PC-9 (cell line): ENCODE data around the gene BANP. TPM values are rescaled to one million over a fixed set of nuclear protein-coding genes. Genes with fewer than 3 reads are reported as not detected.
"Not testable (repeated sequence)": the region's sequence is repeated elsewhere in the genome, so short reads cannot be mapped to it uniquely, and the experiment has no call there.

Source experiments
- BruUV-seq: library from RNA; stranded (reverse); fragments of 400-500 nt; replicated peaks from 2 replicates; lab custom pipeline; 2021; lab: Mats Ljungman, UMichigan
- CTCF ChIA-PET: fragments of 300-600 bp; sonication (Branson Sonifier 250); formaldehyde crosslinking; loops from one replicate; lab custom pipeline; 2022; ENCODE audit warnings: antibody characterized with exemption; lab: Charles Lee
- POLR2A ChIA-PET: fragments of 300-600 bp; sonication (Branson Sonifier 250); formaldehyde crosslinking; loops from one replicate; lab custom pipeline; 2022; ENCODE audit warnings: antibody characterized with exemption; ENCODE audit not compliant: unreplicated experiment; lab: Charles Lee
- DNase-seq, 2 experiments: peaks; one replicate each; pipeline versions ENCODE4 v3.0.0 to v3.0.0-alpha.2; 2015 to 2022; ENCODE audit warnings: mixed read lengths in 1 of 2
- H2AFZ ChIP-seq: fragments of 200-600 bp; sonication (generic); 2 replicates; pipeline ENCODE4 v1.8.1; 2017; ENCODE audit warnings: antibody characterized with exemption
- H3F3A ChIP-seq: fragments of 200-600 bp; sonication (generic); 2 replicates; pipeline ENCODE4 v1.8.1; 2017; ENCODE audit warnings: antibody characterized with exemption, mild to moderate bottlenecking, low read depth; ENCODE audit not compliant: insufficient read depth
- H3K27ac ChIP-seq: fragments of 200-600 bp; sonication (generic); 2 replicates; pipeline ENCODE4 v1.6.1; 2016; ENCODE audit warnings: mixed run types
- H3K27me3 ChIP-seq: fragments of 200-600 bp; sonication (generic); 2 replicates; pipeline ENCODE4 v1.6.1; 2016; ENCODE audit warnings: low read depth, mixed run types; ENCODE audit not compliant: insufficient read depth
- H3K36me3 ChIP-seq: fragments of 200-600 bp; sonication (generic); 2 replicates; pipeline ENCODE4 v1.6.1; 2016; ENCODE audit warnings: low read depth, mixed run types
- H3K4me1 ChIP-seq: fragments of 200-600 bp; sonication (generic); replicated peaks from 2 replicates; pipeline ENCODE4 v1.6.1; 2016; ENCODE audit warnings: mixed run types; ENCODE audit not compliant: insufficient read depth
- H3K4me2 ChIP-seq: fragments of 200-600 bp; sonication (generic); 2 replicates; pipeline ENCODE4 v1.6.1; 2017; ENCODE audit warnings: mixed run types
- H3K4me3 ChIP-seq: fragments of 200-600 bp; sonication (generic); 2 replicates; pipeline ENCODE4 v1.6.1; 2016; ENCODE audit warnings: mixed run types
- H3K79me2 ChIP-seq: fragments of 200-600 bp; sonication (generic); 2 replicates; pipeline ENCODE4 v1.6.1; 2017; ENCODE audit warnings: low read depth, mixed run types
- H3K9me2 ChIP-seq: fragments of 200-600 bp; sonication (generic); 2 replicates; pipeline ENCODE4 v1.8.1; 2017; ENCODE audit warnings: mild to moderate bottlenecking; ENCODE audit not compliant: insufficient read depth
- H3K9me3 ChIP-seq: fragments of 200-600 bp; sonication (generic); 2 replicates; pipeline ENCODE4 v1.8.1; 2016; ENCODE audit warnings: low read depth; ENCODE audit not compliant: insufficient read depth
- H4K20me1 ChIP-seq: fragments of 200-600 bp; sonication (generic); 2 replicates; pipeline ENCODE4 v1.8.1; 2017; ENCODE audit not compliant: insufficient read depth
- CTCF ChIP-seq: fragments of 200-600 bp; sonication (generic); conservative IDR thresholded peaks from 2 replicates; pipeline ENCODE4 v1.6.1; 2017; ENCODE audit warnings: mixed run types, antibody characterized with exemption, mild to moderate bottlenecking, moderate library complexity
- EZH2 ChIP-seq: fragments of 200-600 bp; sonication (generic); IDR thresholded peaks from 2 replicates; pipeline ENCODE4 v1.8.0; 2017; ENCODE audit warnings: antibody characterized with exemption, low read depth
- intact Hi-C: fragments of 100-400 bp; cut with micrococcal nuclease; formaldehyde crosslinking; loops from one replicate; pipeline ENCODE4 v1.10.0; 2022; ENCODE audit not compliant: unreplicated experiment
- total RNA-seq: library from RNA; stranded (reverse); gene quantifications from 2 replicates; pipeline ENCODE4 v1.2.3, GENCODE V29; 2021

Gene BANP
- total RNA-seq, 1 experiment from 2014 or later, result 73.2 TPM

GRCh38 chr16:88074041-88074440 lies 122.8 kb downstream of the BANP start:
- no TSS peak for BruUV-seq
- TF ChIP-seq CTCF, result no peak
- no peak for TF ChIP-seq EZH2
- H3K9me3 ChIP-seq, result no peaks in the 10 kb centered on the region
- H3K36me3 ChIP-seq, result no peaks in the 10 kb centered on the region
- CTCF ChIA-PET, result no interaction called here
- H3F3A ChIP-seq, result no peaks in the 10 kb centered on the region
- POLR2A ChIA-PET, result no interaction called here
- H3K4me1 ChIP-seq, result no peaks in the 10 kb centered on the region
- H3K27ac ChIP-seq, result no peak overlapping the region
- no peaks in the 10 kb centered on the region for H3K27me3 ChIP-seq
- no peaks in the 10 kb centered on the region for H4K20me1 ChIP-seq
- no peaks in the 10 kb centered on the region for H3K79me2 ChIP-seq
- intact Hi-C loops, result no loop called here
- H2AFZ ChIP-seq, result no peak overlapping the region
- no peak for DNase-seq
- H3K4me3 ChIP-seq, result no peak overlapping the region
- H3K9me2 ChIP-seq, result no peaks in the 10 kb centered on the region
- no peak overlapping the region for H3K4me2 ChIP-seq

- H3K36me3 ChIP-seq, result no peaks in the 10 kb centered on the region
- no TSS peak for BruUV-seq
Measured at GRCh38 chr16:88076211-88076931, 125.1 kb downstream of the BANP start.

GRCh38 chr16:88076932-88077320 lies 125.7 kb downstream of the BANP start:
- H3K79me2 ChIP-seq, H2AFZ ChIP-seq, POLR2A ChIA-PET, H3F3A ChIP-seq, H3K27me3 ChIP-seq, H4K20me1 ChIP-seq, H3K36me3 ChIP-seq, H3K27ac ChIP-seq, H3K9me2 ChIP-seq, H3K9me3 ChIP-seq, CTCF ChIA-PET, H3K4me3 ChIP-seq, H3K4me2 ChIP-seq, BruUV-seq, H3K4me1 ChIP-seq, DNase-seq, intact Hi-C loops: not testable (repeated sequence)

More at GRCh38 chr16:88076211-88076931, 125.1 kb downstream of the BANP start:
- H3K27me3 ChIP-seq, result no peaks in the 10 kb centered on the region
- H3K79me2 ChIP-seq, result no peaks in the 10 kb centered on the region
- ChIA-PET POLR2A (no interaction called here), CTCF (no interaction called here)
- no peaks in the 10 kb centered on the region for H3K9me3 ChIP-seq
- no peak overlapping the region for H3K4me3 ChIP-seq
- H4K20me1 ChIP-seq, result no peaks in the 10 kb centered on the region; the same call in 1 of the 2 replicates
- H3K27ac ChIP-seq, result no peak overlapping the region
- H3K9me2 ChIP-seq, result no peaks in the 10 kb centered on the region
- TF ChIP-seq CTCF (no peak), EZH2 (no peak)
- H3F3A ChIP-seq, result no peaks in the 10 kb centered on the region
- no peak overlapping the region for H2AFZ ChIP-seq
- no peak for DNase-seq
- intact Hi-C loops, result no loop called here
- H3K4me2 ChIP-seq, result no peak overlapping the region
- H3K4me1 ChIP-seq, result no peaks in the 10 kb centered on the region
